HCT116 (cell line): ENCODE results near the gene MBD3. TPM values are rescaled to one million over a fixed set of nuclear protein-coding genes. Genes with fewer than 3 reads are reported as not detected.

Experiments
- ATAC-seq: fragments of 200-7000 bp; cut with Tn5 transposase; 2 replicates; pipeline ENCODE4 v1.9.1; 2020; ENCODE audit warnings: mild to moderate bottlenecking, moderate library complexity
- BruUV-seq: library from RNA; stranded (reverse); fragments of 400-500 nt; replicated peaks from 2 replicates; lab custom pipeline; 2021; lab: Mats Ljungman, UMichigan
- CTCF ChIA-PET: fragments of 300-600 bp; sonication (Branson Sonifier 250); formaldehyde crosslinking; loops from one replicate; lab custom pipeline; 2021; ENCODE audit warnings: antibody characterized with exemption; lab: Charles Lee
- POLR2A ChIA-PET: fragments of 300-600, 350-600 bp; sonication (Branson Sonifier 250); formaldehyde crosslinking; loops from one replicate; lab custom pipeline; 2021; ENCODE audit warnings: antibody characterized with exemption; lab: Charles Lee
- RAD21 ChIA-PET, 2 experiments: fragments of 300-600 bp; sonication (Branson Sonifier 250); formaldehyde crosslinking; loops; one replicate each; lab custom pipeline; 2023; ENCODE audit warnings: low total read pairs in 2 of 2; ENCODE audit not compliant: uncharacterized antibody in 2 of 2, unreplicated experiment in 2 of 2, low non-redundant PET in 1 of 2; lab: Charles Lee
- DNase-seq: peaks from one replicate; pipeline ENCODE4 v3.0.0-alpha.2; 2010; ENCODE audit warnings: low read depth, low spot score
- H2AFZ ChIP-seq: fragments of 200-600 bp; shearing (Covaris generic), sonication (generic); 2 replicates; pipeline ENCODE4 v1.6.1; 2017; ENCODE audit warnings: low read depth, mixed run types, mixed read lengths, antibody characterized with exemption, low read length; ENCODE audit not compliant: poor library complexity, severe bottlenecking
- H3K27ac ChIP-seq: 2 replicates; pipeline ENCODE4 v1.5.1; 2012; ENCODE audit warnings: low read depth, low read length
- H3K27me3 ChIP-seq: fragments of 200-600 bp; sonication (generic); 2 replicates; pipeline ENCODE4 v1.6.1; 2016; ENCODE audit warnings: mixed run types, low read length, mixed read lengths; ENCODE audit not compliant: insufficient read depth
- H3K36me3 ChIP-seq, 2 experiments: fragments of 200-500 bp in 1 of 2; fragments of 200-600 bp in 1 of 2; sonication (Bioruptor generic) in 1 of 2; sonication (generic) in 1 of 2; 2 replicates each; pipeline versions ENCODE4 v1.5.1 to v1.6.1; 2014 to 2016; ENCODE audit warnings: low read length in 2 of 2, inconsistent platforms in 1 of 2, mixed read lengths in 1 of 2, mixed run types in 1 of 2; ENCODE audit not compliant: insufficient read depth in 2 of 2, control insufficient read depth in 1 of 2
- H3K4me1 ChIP-seq, 2 experiments: fragments of 200-600 bp in 1 of 2; sonication (generic) in 1 of 2; 2 replicates each; pipeline versions ENCODE4 v1.5.1 to v1.6.1; 2012 to 2017; ENCODE audit warnings: low read length in 2 of 2, inconsistent platforms in 1 of 2, mild to moderate bottlenecking in 1 of 2, mixed read lengths in 1 of 2, mixed run types in 1 of 2, moderate library complexity in 1 of 2; ENCODE audit not compliant: insufficient read depth in 2 of 2, control insufficient read depth in 1 of 2
- H3K4me2 ChIP-seq: fragments of 200-600 bp; sonication (generic); 2 replicates; pipeline ENCODE4 v1.6.1; 2017; ENCODE audit warnings: mixed run types, low read length, mixed read lengths
- H3K4me3 ChIP-seq, 2 experiments: fragments of 200-600 bp in 1 of 2; sonication (generic) in 1 of 2; replicated peaks in 1 of 2; 2 replicates each; pipeline ENCODE4 v1.5.1; 2011 to 2016; ENCODE audit warnings: low read length in 2 of 2, control low read depth in 1 of 2, low read depth in 1 of 2, mild to moderate bottlenecking in 1 of 2, mixed read lengths in 1 of 2, mixed run types in 1 of 2
- H3K79me2 ChIP-seq: fragments of 200-600 bp; sonication (generic); 2 replicates; pipeline ENCODE4 v1.6.1; 2017; ENCODE audit warnings: mild to moderate bottlenecking, mixed run types, low read length, moderate library complexity, mixed read lengths; ENCODE audit not compliant: insufficient read depth
- H3K9ac ChIP-seq: fragments of 200-600 bp; sonication (generic); 2 replicates; pipeline ENCODE4 v1.6.1; 2016; ENCODE audit warnings: low read length, mixed read lengths
- H3K9me2 ChIP-seq: fragments of 200-600 bp; sonication (generic), shearing (Covaris generic); 2 replicates; pipeline ENCODE4 v1.6.1; 2017; ENCODE audit warnings: mixed run types, mild to moderate bottlenecking, moderate library complexity; ENCODE audit not compliant: insufficient read depth
- H3K9me3 ChIP-seq, 2 experiments: fragments of 200-500 bp in 1 of 2; fragments of 200-600 bp in 1 of 2; sonication (Bioruptor generic) in 1 of 2; sonication (generic) in 1 of 2; 2 replicates each; pipeline ENCODE4 v1.6.1; 2014 to 2017; ENCODE audit warnings: low read length in 2 of 2, mixed read lengths in 2 of 2, inconsistent platforms in 1 of 2, low read depth in 1 of 2, mild to moderate bottlenecking in 1 of 2, mixed run types in 1 of 2, moderate library complexity in 1 of 2; ENCODE audit not compliant: control insufficient read depth in 1 of 2, insufficient read depth in 1 of 2
- H4K20me1 ChIP-seq: fragments of 200-600 bp; sonication (generic), shearing (Covaris generic); 2 replicates; pipeline ENCODE4 v1.6.1; 2017; ENCODE audit warnings: mixed run types, mild to moderate bottlenecking, moderate library complexity; ENCODE audit not compliant: insufficient read depth
- CEBPB ChIP-seq: IDR thresholded peaks from 2 replicates; pipeline ENCODE4 v1.6.1; 2012; ENCODE audit warnings: low read depth
- ELF1 ChIP-seq: IDR thresholded peaks from 2 replicates; pipeline ENCODE4 v1.6.1; 2012; ENCODE audit warnings: low read depth, borderline replicate concordance
- FOSL1 ChIP-seq: IDR thresholded peaks from 2 replicates; pipeline ENCODE4 v1.6.1; 2012; ENCODE audit warnings: low read depth
- MAX ChIP-seq: IDR thresholded peaks from 2 replicates; pipeline ENCODE4 v1.6.1; 2012
- RAD21 ChIP-seq: IDR thresholded peaks from 2 replicates; pipeline ENCODE4 v1.6.1; 2012; ENCODE audit warnings: low read depth, mild to moderate bottlenecking
- SIN3A ChIP-seq: IDR thresholded peaks from 2 replicates; pipeline ENCODE4 v1.6.1; 2012; ENCODE audit warnings: low read depth
- YY1 ChIP-seq: IDR thresholded peaks from 2 replicates; pipeline ENCODE4 v1.6.1; 2011; ENCODE audit warnings: low read length, low read depth, moderate library complexity, mild to moderate bottlenecking; ENCODE audit not compliant: insufficient replicate concordance; ENCODE audit errors: extremely low read depth
- ZBTB33 ChIP-seq: IDR thresholded peaks from 2 replicates; pipeline ENCODE4 v1.6.1; 2011; ENCODE audit warnings: mild to moderate bottlenecking, low read length, moderate library complexity; ENCODE audit not compliant: insufficient replicate concordance; ENCODE audit errors: extremely low read depth
- ZFX ChIP-seq: fragments of 450-650 bp; IDR thresholded peaks from 2 replicates; pipeline ENCODE4 v1.6.1; 2017
- ZNF274 ChIP-seq: fragments of 200-500 bp; sonication (Bioruptor generic); IDR thresholded peaks from 2 replicates; pipeline ENCODE4 v1.6.1; 2014; ENCODE audit warnings: mild to moderate bottlenecking, low read depth, low read length, inconsistent platforms
- intact Hi-C: fragments of 100-400 bp; cut with micrococcal nuclease; formaldehyde crosslinking; loops from 2 replicates; pipeline ENCODE4 v1.10.0; 2022
- total RNA-seq: library from RNA; stranded (reverse); gene quantifications from one replicate; pipeline ENCODE4 v1.2.1, GENCODE V29; 2021; ENCODE audit not compliant: unreplicated experiment

MBD3 gene
- total RNA-seq, 1 experiment from 2014 or later = 85.7 TPM

- peaks cover 39 to 41% of the 10 kb centered on the region in 2 experiments; a peak in 3 of 4 replicates for H3K36me3 ChIP-seq
- POLR2A ChIA-PET = no interaction called here
- ATAC-seq = no peak
- peaks cover 11% of the 10 kb centered on the region; the same call in 1 of the 2 replicates for H3K79me2 ChIP-seq
- no peak overlapping the region for H3K27ac ChIP-seq
- BruUV-seq = no TSS peak
- no peak for DNase-seq
- TF ChIP-seq ELF1 = no peak
- no peak for TF ChIP-seq YY1
- TF ChIP-seq ZBTB33 = no peak
- no peak for TF ChIP-seq MAX
- TF ChIP-seq CEBPB = no peak
- no peak for TF ChIP-seq RAD21
- TF ChIP-seq ZFX = no peak
- TF ChIP-seq SIN3A = no peak
- TF ChIP-seq ZNF274 = no peak
- no peak for TF ChIP-seq FOSL1
- intact Hi-C loops = no loop called here
- H3K9me2 ChIP-seq = no peaks in the 10 kb centered on the region
- H3K4me3 ChIP-seq = no peak overlapping the region
- CTCF ChIA-PET = no interaction called here
- H3K4me2 ChIP-seq = no peak overlapping the region
- H3K9me3 ChIP-seq = no peaks in the 10 kb centered on the region
- no peak overlapping the region for H3K9ac ChIP-seq
- no peak overlapping the region for H2AFZ ChIP-seq
- RAD21 ChIA-PET = no interaction called here
- H4K20me1 ChIP-seq = no peaks in the 10 kb centered on the region
- H3K4me1 ChIP-seq = peaks cover 0 to 5% of the 10 kb centered on the region in 2 experiments; a peak in 1 of 4 replicates
- H3K27me3 ChIP-seq = no peaks in the 10 kb centered on the region
These were observed 22.6 kb upstream of the MBD3 start for GRCh38 chr19:1615156-1615765.
